OCI-LY1 (cell line): ENCODE measurements around the gene GNB5.

Source experiments
- CTCF ChIP-seq: fragments of 200-600 bp; sonication (generic), shearing (Covaris generic); IDR thresholded peaks from 2 replicates; pipeline ENCODE4 v1.5.1; 2017; ENCODE audit warnings: mild to moderate bottlenecking, antibody characterized with exemption, low read length, moderate library complexity, mixed read lengths
- EZH2 ChIP-seq: fragments of 200-600 bp; sonication (generic), shearing (Covaris generic); IDR thresholded peaks from 2 replicates; pipeline ENCODE4 v1.8.0; 2017; ENCODE audit warnings: borderline replicate concordance, mixed run types, mild to moderate bottlenecking, antibody characterized with exemption, low read length, moderate library complexity, mixed read lengths

DNA sequence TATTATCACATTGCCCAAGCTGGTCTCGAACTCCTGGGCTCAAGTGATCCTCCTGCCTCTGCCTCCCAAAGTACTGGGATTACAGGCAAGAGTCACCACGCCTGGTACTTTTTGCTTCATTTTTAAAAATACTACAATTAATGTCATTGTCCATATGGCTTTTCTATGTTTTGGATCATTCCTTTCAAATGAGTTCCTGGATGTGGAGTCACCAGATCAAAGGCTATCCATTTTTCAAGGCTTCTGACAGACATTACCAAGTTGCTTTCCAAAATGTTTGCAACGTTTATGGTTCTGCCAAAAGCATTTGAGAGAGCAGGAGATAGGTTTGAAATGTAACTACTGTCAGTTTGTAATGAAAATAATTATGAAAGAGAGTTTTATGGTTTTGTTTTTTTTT is 44.4 kb downstream of the GNB5 start:
- no peak for TF ChIP-seq CTCF
- no peak for TF ChIP-seq EZH2
